DMS 273 treated with DMSO at 0.1 percent for 48 hours (cell line): ENCODE results near the gene CCND3.

ENCODE experiments used
- DNase-seq: peaks from one replicate; lab custom pipeline; 2025; lab: John Stamatoyannopoulos, UW

CCND3 gene

DNA sequence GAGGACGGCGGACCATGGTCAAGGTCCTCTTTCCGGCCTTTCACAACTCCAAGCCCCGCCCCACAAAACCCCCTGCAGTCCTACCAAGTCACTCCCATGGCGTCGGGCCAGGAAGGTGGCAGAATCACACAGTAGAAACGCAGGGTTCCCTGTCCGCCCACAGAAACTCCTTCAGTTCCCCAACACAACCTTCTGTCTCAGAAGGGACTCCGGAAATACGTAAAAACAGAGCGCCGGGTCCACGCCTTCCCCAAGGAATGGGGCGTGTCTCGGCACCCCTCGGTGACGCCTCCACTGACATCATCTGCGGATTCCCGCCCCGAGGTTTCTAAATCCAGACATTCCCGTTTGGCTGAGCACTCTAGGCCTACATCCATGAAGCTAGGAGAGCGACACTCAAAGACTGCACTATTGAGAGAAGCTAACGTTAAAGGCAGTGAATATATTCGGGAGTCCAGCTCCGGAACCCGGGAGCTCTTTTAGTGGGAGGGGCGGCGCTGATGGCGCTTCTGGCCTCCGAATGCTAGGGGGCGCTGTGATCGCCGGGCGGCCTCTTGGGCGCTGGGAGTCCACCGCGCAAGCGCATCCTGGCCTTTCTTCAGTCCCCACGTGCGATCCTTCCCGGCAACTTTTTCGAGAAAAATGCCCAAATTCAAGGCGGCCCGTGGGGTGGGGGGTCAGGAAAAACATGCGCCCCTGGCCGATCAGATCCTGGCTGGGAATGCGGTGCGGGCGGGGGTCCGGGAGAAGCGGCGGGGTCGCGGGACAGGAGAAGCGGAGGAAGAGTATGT lies 20.5 kb downstream of the CCND3 start, which contains the start of the genes BYSL and MED20:
Gene BYSL, plus strand, starts transcription at position 579 of the 791 bp plus-strand sequence. Its CDS starts 64 bp downstream, at position 643.
Gene MED20, minus strand, starts transcription at position 219 of the 791 bp plus-strand sequence. Its CDS starts 121 bp downstream, at position 98.
- peak; percentile 86 for DNase-seq

GRCh38 chr6:41917528-41917927 lies 24.1 kb downstream of the CCND3 start:
- DNase-seq = no peak

- DNase-seq = no peak
These were observed 26.6 kb downstream of the CCND3 start for GRCh38 chr6:41914869-41915530.

GRCh38 chr6:41914343-41914742 lies 27.3 kb downstream of the CCND3 start:
- DNase-seq = no peak

DNA sequence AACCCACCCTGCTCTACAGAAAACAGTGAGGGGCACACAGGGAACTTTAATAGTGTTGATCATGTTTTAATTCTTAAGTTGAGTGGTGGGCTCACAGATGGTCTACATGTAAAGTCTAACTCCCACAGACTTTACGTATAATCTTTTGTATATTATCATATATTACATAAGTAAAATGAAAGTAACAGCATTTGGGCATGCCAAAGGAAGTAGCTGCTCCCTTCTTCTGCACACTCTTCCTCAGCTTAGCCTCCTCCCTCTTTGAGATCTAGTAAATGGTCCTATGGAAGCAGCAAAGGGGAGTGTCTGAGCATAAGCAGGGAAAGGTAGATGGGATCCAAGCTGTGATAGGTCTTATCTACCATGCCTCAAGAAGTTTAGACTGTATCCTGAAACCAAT lies 31.9 kb downstream of the CCND3 start:
- DNase-seq = no peak

DNA sequence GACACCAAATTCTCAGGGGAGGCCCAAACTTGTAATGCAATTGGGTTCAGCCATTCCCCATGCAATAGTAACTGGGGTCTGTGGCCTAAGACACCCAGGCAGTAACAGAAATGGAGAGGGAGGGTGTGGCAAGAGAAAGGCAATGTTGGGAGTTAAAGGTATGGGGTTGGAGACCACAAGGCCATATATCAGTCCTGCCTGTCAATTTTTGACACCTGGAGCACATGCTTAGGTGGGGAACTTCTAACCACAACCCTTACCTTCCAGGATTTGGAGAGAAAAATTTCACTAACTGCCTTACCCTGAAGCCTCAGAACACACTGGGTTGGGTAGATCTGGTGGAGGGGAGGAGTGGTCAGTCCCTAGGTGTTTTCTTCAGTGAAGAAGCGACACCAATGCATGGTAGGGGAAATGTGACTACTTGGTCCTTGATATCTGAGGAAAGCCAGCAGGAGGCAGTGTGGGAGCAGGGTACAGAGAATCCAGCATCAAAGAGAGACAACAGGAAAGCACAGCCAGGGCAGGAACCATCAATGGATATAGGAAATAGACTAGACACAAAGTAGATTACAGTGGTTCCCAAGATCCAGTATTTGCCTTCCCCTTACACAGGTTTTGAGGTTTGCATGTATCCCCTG lies 39.6 kb downstream of the CCND3 start:
- no peak for DNase-seq

GRCh38 chr6:41900861-41901260 lies 40.7 kb downstream of the CCND3 start:
- DNase-seq = no peak

- no peak for DNase-seq
These were observed 45.3 kb downstream of the CCND3 start for GRCh38 chr6:41896281-41896680.

- peak; percentile 71 for DNase-seq
These were observed 46.0 kb downstream of the CCND3 start, which contains the start of gene USP49 for GRCh38 chr6:41895300-41896233. TSS of gene USP49 (minus strand) at chr6:41895375. CDS start at chr6:41806983, 88,392 bp downstream.

- DNase-seq = no peak
These were observed 47.0 kb downstream of the CCND3 start for GRCh38 chr6:41894366-41895299.

GRCh38 chr6:41892921-41893564 lies 48.6 kb downstream of the CCND3 start:
- DNase-seq = no peak

DNA sequence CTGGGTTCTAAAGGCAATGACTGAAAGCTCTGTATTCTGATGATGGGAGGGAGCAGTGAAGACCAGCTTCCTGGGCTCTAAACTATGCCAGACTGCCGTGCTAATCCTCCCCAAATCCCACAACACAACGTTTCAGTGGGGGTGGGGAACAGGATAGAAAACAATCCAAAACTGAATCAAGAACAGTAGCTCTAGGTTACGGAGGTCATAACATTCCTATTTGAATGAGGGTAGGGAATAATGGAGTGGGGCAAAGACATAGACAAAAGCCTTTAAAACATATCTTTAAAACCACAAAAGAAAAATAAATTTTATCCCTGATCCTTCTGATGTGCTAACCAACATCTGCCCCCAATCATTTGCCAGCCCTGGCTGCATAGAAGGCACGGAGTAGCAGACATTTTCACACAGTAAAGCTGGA lies 54.3 kb downstream of the CCND3 start:
- no peak for DNase-seq

GRCh38 chr6:41885930-41886329 lies 55.7 kb downstream of the CCND3 start:
- DNase-seq = no peak

GRCh38 chr6:41884957-41885356 lies 56.7 kb downstream of the CCND3 start:
- no peak for DNase-seq
